MM.1S (cell line): ENCODE results near the gene RPH3AL.

Source experiments
- EZH2 ChIP-seq: fragments of 300-600 bp; sonication (generic); optimal IDR thresholded peaks from 2 replicates; pipeline ENCODE3; 2017; ENCODE audit warnings: low read depth, mild to moderate bottlenecking, antibody characterized with exemption, low read length, mixed read lengths
- TF ChIP-seq, protein P1 (sequence below): fragments of 300-600 bp; sonication (generic); IDR thresholded peaks from 2 replicates; pipeline ENCODE4 v1.5.1; 2016; ENCODE audit warnings: antibody characterized with exemption, low read length, mixed read lengths

DNA sequence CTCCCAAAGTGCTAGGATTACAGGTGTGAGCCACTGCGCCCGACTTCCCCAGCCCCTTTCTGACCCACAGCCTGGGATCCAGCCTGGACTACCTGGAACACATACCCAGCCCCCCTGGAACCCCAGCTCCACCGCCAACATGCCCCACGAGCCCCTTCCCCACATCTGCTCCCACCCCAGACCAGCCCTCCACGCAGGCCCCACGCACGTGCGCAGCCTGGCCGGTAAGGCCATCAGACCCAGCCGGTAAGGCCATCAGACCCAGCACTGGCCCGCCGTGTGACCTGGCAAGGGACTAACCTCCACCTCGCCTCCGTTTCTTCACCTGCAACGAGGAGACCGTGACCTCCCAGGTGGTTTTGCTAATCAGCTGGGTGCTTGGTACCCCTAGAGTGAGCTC, 46.5 kb downstream of the RPH3AL start:
- TF ChIP-seq, protein P1, sequence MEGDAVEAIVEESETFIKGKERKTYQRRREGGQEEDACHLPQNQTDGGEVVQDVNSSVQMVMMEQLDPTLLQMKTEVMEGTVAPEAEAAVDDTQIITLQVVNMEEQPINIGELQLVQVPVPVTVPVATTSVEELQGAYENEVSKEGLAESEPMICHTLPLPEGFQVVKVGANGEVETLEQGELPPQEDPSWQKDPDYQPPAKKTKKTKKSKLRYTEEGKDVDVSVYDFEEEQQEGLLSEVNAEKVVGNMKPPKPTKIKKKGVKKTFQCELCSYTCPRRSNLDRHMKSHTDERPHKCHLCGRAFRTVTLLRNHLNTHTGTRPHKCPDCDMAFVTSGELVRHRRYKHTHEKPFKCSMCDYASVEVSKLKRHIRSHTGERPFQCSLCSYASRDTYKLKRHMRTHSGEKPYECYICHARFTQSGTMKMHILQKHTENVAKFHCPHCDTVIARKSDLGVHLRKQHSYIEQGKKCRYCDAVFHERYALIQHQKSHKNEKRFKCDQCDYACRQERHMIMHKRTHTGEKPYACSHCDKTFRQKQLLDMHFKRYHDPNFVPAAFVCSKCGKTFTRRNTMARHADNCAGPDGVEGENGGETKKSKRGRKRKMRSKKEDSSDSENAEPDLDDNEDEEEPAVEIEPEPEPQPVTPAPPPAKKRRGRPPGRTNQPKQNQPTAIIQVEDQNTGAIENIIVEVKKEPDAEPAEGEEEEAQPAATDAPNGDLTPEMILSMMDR, result no peak
- TF ChIP-seq EZH2, result no peak
